Activated naive CD4-positive, alpha-beta T cell treated with anti-CD3 and anti-CD28 coated beads, Interleukin-2, amount 50 U/mL, for 24 hours (primary cell): Measurements from ENCODE around the gene SLC35D3.
"Not testable (repeated sequence)": the region's sequence is repeated elsewhere in the genome, so short reads cannot be mapped to it uniquely, and the experiment has no call there.

Source experiments
- H3K27ac Mint-ChIP-seq: one replicate; pipeline ENCODE4 v1.8.0; 2021; ENCODE audit warnings: mild to moderate bottlenecking, mixed read lengths
- H3K27me3 Mint-ChIP-seq: one replicate; pipeline ENCODE4 v1.8.0; 2021; ENCODE audit warnings: mixed read lengths
- H3K36me3 Mint-ChIP-seq: one replicate; pipeline ENCODE4 v1.8.0; 2021; ENCODE audit warnings: mixed read lengths
- H3K4me1 Mint-ChIP-seq: one replicate; pipeline ENCODE4 v1.8.0; 2021; ENCODE audit warnings: mixed read lengths
- H3K4me3 Mint-ChIP-seq: one replicate; pipeline ENCODE4 v1.8.0; 2021; ENCODE audit warnings: mild to moderate bottlenecking, mixed read lengths
- H3K9me3 Mint-ChIP-seq: one replicate; pipeline ENCODE4 v1.8.0; 2021; ENCODE audit warnings: mixed read lengths

The SLC35D3 gene

GRCh38 chr6:136950436-136951126 lies 28.5 kb downstream of the SLC35D3 start:
- Mint-ChIP-seq H3K4me1 (no peaks in the 10 kb centered on the region), H3K4me3 (no peak overlapping the region), H3K27ac (no peak overlapping the region), H3K27me3 (peaks cover 1% of the 10 kb centered on the region), H3K36me3 (no peaks in the 10 kb centered on the region), H3K9me3 (no peaks in the 10 kb centered on the region)

GRCh38 chr6:136952714-136953260 lies 30.7 kb downstream of the SLC35D3 start:
- Mint-ChIP-seq H3K36me3 (no peaks in the 10 kb centered on the region), H3K27ac (no peak overlapping the region), H3K4me3 (no peak overlapping the region), H3K9me3 (no peaks in the 10 kb centered on the region), H3K4me1 (peaks cover 7% of the 10 kb centered on the region), H3K27me3 (peaks cover 5% of the 10 kb centered on the region)

GRCh38 chr6:136955123-136955522 lies 33.0 kb downstream of the SLC35D3 start:
- no peaks in the 10 kb centered on the region for H3K36me3 Mint-ChIP-seq
- peaks cover 8% of the 10 kb centered on the region for H3K27me3 Mint-ChIP-seq
- no peaks in the 10 kb centered on the region for H3K9me3 Mint-ChIP-seq
- H3K4me3 Mint-ChIP-seq: no peak overlapping the region
- H3K4me1 Mint-ChIP-seq: peaks cover 7% of the 10 kb centered on the region
- no peak overlapping the region for H3K27ac Mint-ChIP-seq

GRCh38 chr6:136956590-136957544 lies 34.8 kb downstream of the SLC35D3 start:
- Mint-ChIP-seq H3K27me3 (peaks cover 8% of the 10 kb centered on the region), H3K4me1 (peaks cover 7% of the 10 kb centered on the region), H3K27ac (no peak overlapping the region), H3K36me3 (no peaks in the 10 kb centered on the region), H3K9me3 (no peaks in the 10 kb centered on the region), H3K4me3 (no peak overlapping the region)

- H3K27ac Mint-ChIP-seq: no peak overlapping the region
- H3K9me3 Mint-ChIP-seq: no peaks in the 10 kb centered on the region
- H3K27me3 Mint-ChIP-seq: peaks cover 8% of the 10 kb centered on the region
- H3K4me1 Mint-ChIP-seq: peaks cover 7% of the 10 kb centered on the region
- H3K36me3 Mint-ChIP-seq: no peaks in the 10 kb centered on the region
- no peak overlapping the region for H3K4me3 Mint-ChIP-seq
These were observed 36.1 kb downstream of the SLC35D3 start for GRCh38 chr6:136958168-136958567.

GRCh38 chr6:136959471-136959891 lies 37.4 kb downstream of the SLC35D3 start:
- no peak overlapping the region for H3K27ac Mint-ChIP-seq
- peaks cover 12% of the 10 kb centered on the region for H3K27me3 Mint-ChIP-seq
- H3K9me3 Mint-ChIP-seq: no peaks in the 10 kb centered on the region
- H3K4me1 Mint-ChIP-seq: peaks cover 7% of the 10 kb centered on the region
- H3K4me3 Mint-ChIP-seq: no peak overlapping the region
- H3K36me3 Mint-ChIP-seq: no peaks in the 10 kb centered on the region

- H3K4me1 Mint-ChIP-seq, H3K36me3 Mint-ChIP-seq, H3K4me3 Mint-ChIP-seq, H3K27ac Mint-ChIP-seq, H3K9me3 Mint-ChIP-seq: not testable (repeated sequence)
- peaks cover 12% of the 10 kb centered on the region for H3K27me3 Mint-ChIP-seq
These were observed 37.8 kb downstream of the SLC35D3 start for GRCh38 chr6:136959935-136960334.

GRCh38 chr6:136960781-136961180 lies 38.7 kb downstream of the SLC35D3 start:
- H3K36me3 Mint-ChIP-seq: no peaks in the 10 kb centered on the region
- H3K4me3 Mint-ChIP-seq: no peak overlapping the region
- H3K27me3 Mint-ChIP-seq: peaks cover 11% of the 10 kb centered on the region
- H3K9me3 Mint-ChIP-seq: no peaks in the 10 kb centered on the region
- no peak overlapping the region for H3K27ac Mint-ChIP-seq
- H3K4me1 Mint-ChIP-seq: peaks cover 7% of the 10 kb centered on the region

GRCh38 chr6:136961848-136962247 lies 39.7 kb downstream of the SLC35D3 start:
- no peaks in the 10 kb centered on the region for H3K36me3 Mint-ChIP-seq
- peaks cover 4% of the 10 kb centered on the region for H3K4me1 Mint-ChIP-seq
- H3K27me3 Mint-ChIP-seq: peaks cover 13% of the 10 kb centered on the region
- H3K4me3 Mint-ChIP-seq: no peak overlapping the region
- H3K27ac Mint-ChIP-seq: no peak overlapping the region
- H3K9me3 Mint-ChIP-seq: no peaks in the 10 kb centered on the region

GRCh38 chr6:136962661-136963060 lies 40.6 kb downstream of the SLC35D3 start:
- H3K9me3 Mint-ChIP-seq: no peaks in the 10 kb centered on the region
- no peaks in the 10 kb centered on the region for H3K36me3 Mint-ChIP-seq
- H3K27me3 Mint-ChIP-seq: peaks cover 14% of the 10 kb centered on the region
- no peak overlapping the region for H3K27ac Mint-ChIP-seq
- H3K4me3 Mint-ChIP-seq: no peak overlapping the region
- no peaks in the 10 kb centered on the region for H3K4me1 Mint-ChIP-seq

GRCh38 chr6:136963259-136963658 lies 41.2 kb downstream of the SLC35D3 start:
- Mint-ChIP-seq H3K27ac (no peak overlapping the region), H3K36me3 (no peaks in the 10 kb centered on the region), H3K27me3 (peaks cover 18% of the 10 kb centered on the region), H3K4me1 (no peaks in the 10 kb centered on the region), H3K4me3 (no peak overlapping the region), H3K9me3 (no peaks in the 10 kb centered on the region)

GRCh38 chr6:136964398-136964797 lies 42.3 kb downstream of the SLC35D3 start:
- Mint-ChIP-seq H3K36me3 (no peaks in the 10 kb centered on the region), H3K9me3 (no peaks in the 10 kb centered on the region), H3K4me1 (no peaks in the 10 kb centered on the region), H3K4me3 (no peak overlapping the region), H3K27ac (no peak overlapping the region), H3K27me3 (peaks cover 18% of the 10 kb centered on the region)

- H3K36me3 Mint-ChIP-seq: no peaks in the 10 kb centered on the region
- H3K27ac Mint-ChIP-seq: no peak overlapping the region
- H3K27me3 Mint-ChIP-seq: peaks cover 23% of the 10 kb centered on the region
- H3K4me1 Mint-ChIP-seq: no peaks in the 10 kb centered on the region
- no peak overlapping the region for H3K4me3 Mint-ChIP-seq
- no peaks in the 10 kb centered on the region for H3K9me3 Mint-ChIP-seq
These were observed 46.0 kb downstream of the SLC35D3 start for GRCh38 chr6:136967876-136968752.

GRCh38 chr6:136968837-136969236 lies 46.7 kb downstream of the SLC35D3 start:
- Mint-ChIP-seq H3K27ac (no peak overlapping the region), H3K9me3 (no peaks in the 10 kb centered on the region), H3K27me3 (peaks cover 23% of the 10 kb centered on the region), H3K4me1 (no peaks in the 10 kb centered on the region), H3K4me3 (no peak overlapping the region), H3K36me3 (no peaks in the 10 kb centered on the region)

GRCh38 chr6:136969433-136969832 lies 47.3 kb downstream of the SLC35D3 start:
- Mint-ChIP-seq H3K36me3 (no peaks in the 10 kb centered on the region), H3K4me3 (no peak overlapping the region), H3K27me3 (peaks cover 20% of the 10 kb centered on the region), H3K27ac (no peak overlapping the region), H3K9me3 (no peaks in the 10 kb centered on the region), H3K4me1 (no peaks in the 10 kb centered on the region)
